GM12891 (cell line): Measurements from ENCODE around the gene OPRL1.

ENCODE experiments used
- PAX5 ChIP-seq: IDR thresholded peaks from 2 replicates; pipeline ENCODE4 v1.6.1; 2011; ENCODE audit warnings: low read length, moderate library complexity, mild to moderate bottlenecking; ENCODE audit not compliant: insufficient read depth, severe bottlenecking
- POLR2A ChIP-seq: IDR thresholded peaks from 2 replicates; pipeline ENCODE4 v1.6.1; 2011; ENCODE audit warnings: low read depth, low read length, control low read depth
- POLR2AphosphoS5 ChIP-seq: IDR thresholded peaks from 2 replicates; pipeline ENCODE4 v1.6.1; 2011; ENCODE audit warnings: low read depth, low read length, control low read depth
- POU2F2 ChIP-seq: IDR thresholded peaks from 2 replicates; pipeline ENCODE4 v1.6.1; 2011; ENCODE audit warnings: low read depth, mild to moderate bottlenecking, control low read depth, low read length, moderate library complexity
- SPI1 ChIP-seq: IDR thresholded peaks from 2 replicates; pipeline ENCODE4 v1.6.1; 2011; ENCODE audit warnings: low read depth, low read length, control low read depth
- TAF1 ChIP-seq: IDR thresholded peaks from 2 replicates; pipeline ENCODE4 v1.6.1; 2011; ENCODE audit warnings: low read depth, low read length, control low read depth

DNA sequence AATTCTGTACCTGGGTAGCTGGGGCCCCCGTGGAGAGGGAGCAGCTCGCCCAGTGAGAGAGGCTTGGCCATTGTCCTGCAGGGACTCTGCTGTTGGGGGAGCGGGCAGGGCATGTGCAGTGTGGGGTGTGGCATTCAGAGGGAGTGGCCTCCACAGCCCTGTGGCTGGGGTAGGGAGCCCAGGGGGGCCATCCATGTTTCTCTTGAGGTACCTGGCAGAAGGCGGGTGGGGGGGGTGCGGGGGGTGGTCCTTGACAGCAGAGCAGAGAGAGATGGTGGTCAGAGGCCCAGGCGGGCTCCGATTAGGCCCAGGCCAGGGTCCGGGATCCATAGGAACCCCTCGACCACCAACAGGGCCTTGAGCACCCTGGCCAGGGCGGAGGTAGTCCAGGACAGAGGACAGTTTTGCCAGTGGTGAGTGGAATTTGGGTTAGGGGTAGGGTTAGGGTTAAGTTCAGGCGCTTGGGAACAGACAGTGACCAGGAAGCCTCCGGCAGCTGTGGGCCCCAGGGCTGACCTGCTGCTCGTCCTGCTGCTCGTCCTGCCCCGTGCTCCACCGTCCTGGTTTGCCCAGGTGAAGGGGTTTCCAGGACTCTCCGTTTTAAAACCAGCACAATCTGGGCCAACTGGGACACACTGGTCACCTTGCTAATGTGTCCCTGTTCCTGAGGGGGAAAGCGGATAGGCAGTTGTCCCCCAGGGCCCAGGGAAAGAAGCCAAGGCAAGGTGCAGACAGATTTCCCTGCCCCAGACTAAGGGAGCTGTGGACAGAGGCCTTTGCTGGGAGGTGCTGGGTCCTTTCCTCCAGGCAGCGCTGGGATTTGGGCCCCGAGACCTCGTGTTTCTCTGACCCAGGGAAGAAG lies 59.5 kb downstream of the OPRL1 start:
- TF ChIP-seq POLR2A (no peak), SPI1 (no peak), POLR2AphosphoS5 (no peak), TAF1 (no peak), POU2F2 (no peak), PAX5 (no peak)
